Gastroesophageal sphincter (tissue), 4 donors: ENCODE data around the gene ANKRD40CL. TPM values are rescaled to one million over a fixed set of nuclear protein-coding genes. Genes with fewer than 3 reads are reported as not detected.
A peak's percentile ranks its signal among the peaks of the same experiment; 100 is the strongest.

ENCODE experiments used
- ATAC-seq: fragments of 150-250 bp; one replicate; pipeline ENCODE4 v1.9.1; 2016; ENCODE audit warnings: mild to moderate bottlenecking, moderate library complexity
- H3K27ac ChIP-seq, 4 donors: fragments of 200-600 bp; sonication (generic) in 3 of 4; 1 replicate in 3 of 4; 2 replicates in 1 of 4; pipeline ENCODE4 v1.5.1; 2016 to 2019
- H3K27me3 ChIP-seq: fragments of 200-600 bp; sonication (generic); one replicate; pipeline ENCODE4 v1.5.1; 2019
- H3K36me3 ChIP-seq, 2 donors: fragments of 200-600 bp; sonication (generic); one replicate each; pipeline ENCODE4 v1.5.1; 2019; ENCODE audit warnings: control low read depth in 1 of 2
- H3K4me1 ChIP-seq, 3 donors: fragments of 200-600 bp; sonication (generic); 1 replicate in 2 of 3; 2 replicates in 1 of 3; pipeline ENCODE4 v1.5.1; 2016 to 2019; ENCODE audit warnings: control low read depth in 2 of 3
- H3K4me3 ChIP-seq, 2 donors: fragments of 200-600 bp; sonication (generic); one replicate each; pipeline ENCODE4 v1.5.1; 2019; ENCODE audit warnings: mild to moderate bottlenecking in 1 of 2, moderate library complexity in 1 of 2
- H3K9me3 ChIP-seq, 3 donors: fragments of 200-600 bp; sonication (generic); one replicate each; pipeline ENCODE4 v1.5.1; 2017 to 2019; ENCODE audit warnings: control low read depth in 2 of 3
- CTCF ChIP-seq, 4 experiments: fragments of 200-600 bp in 2 of 4; fragments of 450-650 bp in 2 of 4; sonication (generic) in 1 of 4; IDR thresholded peaks; one replicate each; pipeline ENCODE4 v1.5.1; 2017 to 2019; ENCODE audit warnings: antibody characterized with exemption in 4 of 4, mild to moderate bottlenecking in 2 of 4, moderate library complexity in 2 of 4
- EP300 ChIP-seq: sonication (generic); formaldehyde crosslinking; IDR thresholded peaks from one replicate; pipeline ENCODE4 v1.6.1; 2017; ENCODE audit warnings: antibody characterized with exemption, mild to moderate bottlenecking
- POLR2A ChIP-seq, 2 donors: fragments of 450-650 bp; IDR thresholded peaks; one replicate each; pipeline ENCODE4 v1.6.1; 2017; ENCODE audit warnings: antibody characterized with exemption in 2 of 2, mild to moderate bottlenecking in 2 of 2, moderate library complexity in 1 of 2
- POLR2AphosphoS5 ChIP-seq: sonication (generic); formaldehyde crosslinking; IDR thresholded peaks from one replicate; pipeline ENCODE4 v1.6.1; 2017; ENCODE audit warnings: antibody characterized with exemption
- WGBS, 2 donors: methylation state at CpG; one replicate each; pipeline ENCODE4 v1.1.5; 2018; ENCODE audit warnings: low coverage in 1 of 2; 5-methylcytosine and 5-hydroxymethylcytosine counted together
- total RNA-seq, 4 donors: library from RNA; depleted of rRNA; stranded (reverse); fragments of >200 nt; gene quantifications; one replicate each; pipeline ENCODE4 v1.1.0, GENCODE V29; 2016

Gene ANKRD40CL
- total RNA-seq, 4 donors from 2014 or later = not detected

DNA sequence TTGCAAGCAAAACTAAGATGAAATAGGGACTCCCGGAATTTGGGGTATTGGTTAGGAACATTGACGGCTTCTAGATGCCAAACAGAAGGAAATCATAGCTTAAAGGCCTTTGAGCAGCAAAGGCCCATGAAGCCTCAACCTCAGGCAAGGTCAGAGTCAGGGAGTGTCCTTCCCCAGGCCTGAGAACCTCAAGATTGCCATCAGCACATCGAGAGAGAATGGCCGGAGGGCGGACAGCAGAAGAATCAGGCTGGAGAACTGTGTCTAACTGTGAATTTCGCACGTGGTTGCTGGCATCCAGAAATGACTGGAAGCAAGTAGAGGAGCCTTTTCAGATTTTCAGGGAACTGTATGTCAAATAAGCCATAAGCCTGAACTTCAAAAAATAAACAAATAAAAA is 24.8 kb upstream of the ANKRD40CL start:
- no peak overlapping the region for H3K4me3 ChIP-seq
- no peaks in the 10 kb centered on the region for H3K9me3 ChIP-seq
- TF ChIP-seq POLR2A (IDR thresholded peaks at IDR 0.05) (no peak), CTCF (IDR thresholded peaks at IDR 0.05) (no peak), EP300 (no peak), POLR2AphosphoS5 (no peak)
- no peaks in the 10 kb centered on the region for H3K36me3 ChIP-seq
- H3K4me1 ChIP-seq = peaks cover 0 to 4% (median 0%) of the 10 kb centered on the region in 3 donors
- H3K27me3 ChIP-seq = no peaks in the 10 kb centered on the region
- no peak for ATAC-seq
- 92 to 93% methylated on average over 5 to 7 of the region's 7 CpGs for WGBS, 2 donors
- no peak overlapping the region for H3K27ac ChIP-seq

DNA sequence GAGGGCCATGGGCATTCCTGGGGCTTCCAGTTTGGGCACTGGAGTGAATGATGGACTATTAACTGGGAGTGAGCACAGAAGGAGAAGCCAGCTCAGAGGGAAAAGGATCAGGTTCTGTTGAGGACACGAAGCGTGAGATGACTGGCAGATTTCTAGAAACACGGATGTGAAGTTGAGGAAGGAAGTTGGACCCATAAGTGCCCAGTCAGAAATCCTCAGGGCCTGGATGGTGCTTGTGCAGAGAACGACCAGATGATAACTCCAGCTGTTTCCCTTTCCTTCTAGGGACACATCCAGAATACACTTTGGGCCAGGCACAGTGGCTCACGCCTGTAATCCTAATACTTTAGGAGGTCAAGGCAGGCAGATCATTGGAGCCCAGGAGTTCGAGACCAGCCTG is 23.3 kb upstream of the ANKRD40CL start:
- no peak for ATAC-seq
- TF ChIP-seq EP300 (no peak), POLR2A (IDR thresholded peaks at IDR 0.05) (no peak), POLR2AphosphoS5 (no peak), CTCF (IDR thresholded peaks at IDR 0.05) (no peak)
- H3K4me3 ChIP-seq = no peak overlapping the region
- H3K27me3 ChIP-seq = no peaks in the 10 kb centered on the region
- H3K36me3 ChIP-seq = no peaks in the 10 kb centered on the region
- H3K27ac ChIP-seq = no peak overlapping the region
- no peaks in the 10 kb centered on the region for H3K9me3 ChIP-seq
- 57% methylated on average over 6 of the region's 6 CpGs; no CpG with 5 or more reads in 1 of the 2 donors for WGBS, 2 donors
- H3K4me1 ChIP-seq = peaks cover 0 to 17% (median 7%) of the 10 kb centered on the region in 3 donors

- Histone ChIP-seq H3K9me3 (no peaks in the 10 kb centered on the region), H3K4me1 (peaks cover 0 to 26% (median 9%) of the 10 kb centered on the region in 3 donors), H3K36me3 (no peaks in the 10 kb centered on the region), H3K4me3 (no peak overlapping the region), H3K27ac (no peak overlapping the region), H3K27me3 (no peaks in the 10 kb centered on the region)
- 71 to 92% methylated on average over 1 to 2 of the region's 7 CpGs for WGBS, 2 donors
- ATAC-seq = no peak
- no peak for TF ChIP-seq EP300
- TF ChIP-seq POLR2A (IDR thresholded peaks at IDR 0.05) = no peak
- no peak for TF ChIP-seq CTCF (IDR thresholded peaks at IDR 0.05)
- TF ChIP-seq POLR2AphosphoS5 = no peak
Observed at GRCh38 chr17:50787106-50787505, 19.8 kb upstream of the ANKRD40CL start.

DNA sequence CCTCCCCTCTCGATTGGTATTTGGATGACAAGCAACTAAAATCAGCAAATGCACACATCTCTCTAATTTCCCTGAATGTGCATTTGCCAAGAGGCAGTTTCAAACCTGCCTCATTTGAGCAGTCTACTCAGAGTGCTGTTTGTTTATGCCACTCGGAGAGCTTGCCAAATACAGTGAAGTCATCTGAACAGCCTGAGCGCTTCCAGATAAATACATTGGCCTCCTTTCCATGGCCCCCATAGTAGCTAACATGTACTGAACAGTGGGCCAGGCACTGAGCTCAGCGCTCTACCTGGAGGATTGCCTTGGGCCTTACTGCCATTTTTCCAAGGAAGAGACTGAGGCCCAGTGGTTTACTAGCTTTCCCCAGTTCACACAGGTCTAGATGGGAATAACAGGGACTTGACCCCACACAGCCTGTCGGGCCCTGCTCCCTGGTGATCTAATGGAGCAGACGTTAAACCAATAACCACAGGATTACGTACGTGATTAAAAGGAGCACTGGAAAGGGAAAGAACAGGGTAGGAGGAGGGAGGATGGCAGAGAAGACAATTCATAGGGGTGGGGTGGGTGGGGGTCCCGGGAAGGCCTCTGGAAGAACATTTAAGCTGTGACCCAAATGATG is 18.7 kb upstream of the ANKRD40CL start:
- H3K27ac ChIP-seq = peak overlapping the region in 3 of 4 donors; percentile 53 to 58 (median 54)
- WGBS, 2 donors = 21 to 30% methylated on average over 2 to 7 of the region's 9 CpGs
- H3K4me3 ChIP-seq = no peak overlapping the region
- H3K4me1 ChIP-seq = peaks cover 0 to 26% (median 9%) of the 10 kb centered on the region in 3 donors
- no peak for TF ChIP-seq CTCF (IDR thresholded peaks at IDR 0.05)
- TF ChIP-seq POLR2AphosphoS5 = peak; percentile 28
- no peak for TF ChIP-seq EP300
- TF ChIP-seq POLR2A (IDR thresholded peaks at IDR 0.05) = no peak
- no peaks in the 10 kb centered on the region for H3K36me3 ChIP-seq
- ATAC-seq = peak; percentile 55
- H3K9me3 ChIP-seq = no peaks in the 10 kb centered on the region
- H3K27me3 ChIP-seq = no peaks in the 10 kb centered on the region

- 67% methylated on average over 3 of the region's 4 CpGs; no CpG with 5 or more reads in 1 of the 2 donors for WGBS, 2 donors
Observed at GRCh38 chr17:50785126-50785525, 17.8 kb upstream of the ANKRD40CL start.

More at GRCh38 chr17:50785126-50785525, 17.8 kb upstream of the ANKRD40CL start:
- Histone ChIP-seq H3K4me3 (no peak overlapping the region), H3K27ac (no peak overlapping the region), H3K4me1 (peaks cover 0 to 26% (median 9%) of the 10 kb centered on the region in 3 donors), H3K9me3 (no peaks in the 10 kb centered on the region), H3K27me3 (no peaks in the 10 kb centered on the region), H3K36me3 (no peaks in the 10 kb centered on the region)
- ATAC-seq = no peak
- TF ChIP-seq POLR2A (IDR thresholded peaks at IDR 0.05) (no peak), CTCF (IDR thresholded peaks at IDR 0.05) (no peak), POLR2AphosphoS5 (no peak), EP300 (no peak)
